GM12892 (cell line): ENCODE measurements around the gene PLA2G4D.

Experiments
- POLR2A ChIP-seq: IDR thresholded peaks from 2 replicates; pipeline ENCODE4 v1.6.1; 2011; ENCODE audit warnings: low read depth, low read length, control low read depth
- POLR2AphosphoS5 ChIP-seq: IDR thresholded peaks from 2 replicates; pipeline ENCODE4 v1.6.1; 2011; ENCODE audit warnings: low read depth, low read length, control low read depth

- TF ChIP-seq POLR2A (no peak), POLR2AphosphoS5 (no peak)
Observed at GRCh38 chr15:42048821-42049200, 45.6 kb downstream of the PLA2G4D start.
